Sciatic nerve (tissue), 2 donors: Measurements from ENCODE around the gene MAFF. TPM values are rescaled to one million over a fixed set of nuclear protein-coding genes. Genes with fewer than 3 reads are reported as not detected.
"Not testable (repeated sequence)": the region's sequence is repeated elsewhere in the genome, so short reads cannot be mapped to it uniquely, and the experiment has no call there.

Source experiments
- ATAC-seq: fragments of 200-7000 bp; cut with Tn5 transposase; one replicate; pipeline ENCODE4 v1.9.1; 2020; ENCODE audit warnings: mild to moderate bottlenecking, moderate library complexity
- DNase-seq: peaks from one replicate; pipeline ENCODE4 v3.0.0-alpha.2; 2020; ENCODE audit warnings: low spot score
- intact Hi-C: fragments of 100-400 bp; cut with DNase I; formaldehyde crosslinking; loops from one replicate; pipeline ENCODE4 v1.14.2; 2022
- total RNA-seq: library from RNA; stranded (reverse); fragmentation: NEBNext Ultra II Directional; extraction: Animal tissue kit (Norgen Biotek cat#: 25700); gene quantifications from one replicate; pipeline ENCODE4 v1.2.1, GENCODE V29; 2021
- donor health status: DM: no; HTN: no; CAD: no.
- donor health status: DM: no; HTN: no; CAD: no.

Gene MAFF
- total RNA-seq, 1 donor from 2014 or later: 67.6 TPM

DNA sequence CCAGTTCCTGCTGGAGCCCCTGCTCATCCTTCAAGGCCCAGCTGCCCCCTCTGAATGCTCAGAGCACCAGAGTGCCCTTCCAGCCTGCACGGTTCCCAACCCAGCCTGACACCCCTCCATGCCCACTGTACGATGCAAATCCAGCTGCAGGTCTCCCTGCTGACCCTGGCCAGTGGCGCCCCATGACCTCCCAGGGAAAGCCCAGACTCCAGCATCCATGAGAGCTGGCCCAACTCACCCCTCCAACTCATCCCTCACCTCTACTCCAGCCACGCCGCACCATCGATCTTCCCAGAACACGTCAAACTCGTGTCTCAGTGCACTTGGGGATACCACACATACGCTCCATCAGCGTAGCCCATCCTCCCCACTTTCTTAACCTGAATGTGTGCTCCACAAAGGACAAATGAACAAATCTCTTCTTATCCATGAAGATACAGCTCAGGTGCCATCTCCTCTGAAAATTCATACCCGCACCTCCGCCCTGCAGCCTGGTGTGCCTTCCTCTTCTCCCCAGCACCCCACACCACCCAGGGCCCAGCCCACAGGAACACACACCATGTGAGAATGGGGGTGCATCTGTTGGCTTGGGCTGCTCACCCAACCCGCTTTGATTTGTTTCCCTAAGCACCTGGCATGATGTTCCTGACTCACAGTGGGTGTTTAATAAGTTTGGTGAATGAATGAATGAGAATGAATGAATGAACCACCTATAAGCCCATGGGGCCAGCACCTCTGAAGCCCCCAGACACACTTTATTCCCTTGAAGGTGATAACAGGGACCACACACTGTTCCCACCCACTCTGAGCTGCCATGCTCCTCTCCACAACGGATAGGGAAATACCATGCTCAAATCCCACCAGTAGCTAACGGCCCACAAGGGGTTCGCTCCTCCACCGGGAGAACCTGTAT lies 26.3 kb upstream of the MAFF start:
- DNase-seq: no peak
- ATAC-seq: no peak
- intact Hi-C loops: no loop called here

- intact Hi-C loops: no loop called here
- DNase-seq (no peak), ATAC-seq (peak; percentile 53)
Measured at GRCh38 chr22:38176170-38176741, 25.5 kb upstream of the MAFF start.

- ATAC-seq (no peak), DNase-seq (no peak)
- intact Hi-C loops: no loop called here
Measured at GRCh38 chr22:38177044-38177443, 24.8 kb upstream of the MAFF start.

DNA sequence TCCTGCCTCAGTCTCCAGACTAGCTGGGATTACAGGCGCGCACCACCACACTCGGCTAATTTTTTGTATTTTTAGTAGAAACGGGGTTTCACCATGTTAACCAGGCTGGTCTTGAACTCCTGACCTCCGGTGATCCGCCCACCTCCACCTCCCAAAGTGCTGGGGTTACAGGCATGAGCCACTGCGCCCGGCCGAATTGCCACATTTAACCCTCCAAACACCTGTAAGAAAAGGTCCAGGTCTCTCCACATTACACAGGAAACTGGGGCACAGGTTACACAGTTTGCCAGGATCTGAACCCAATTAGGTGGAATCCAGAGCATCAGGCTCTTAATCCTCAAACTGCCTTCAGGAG lies 24.2 kb upstream of the MAFF start:
- DNase-seq, ATAC-seq, intact Hi-C loops: not testable (repeated sequence)

DNA sequence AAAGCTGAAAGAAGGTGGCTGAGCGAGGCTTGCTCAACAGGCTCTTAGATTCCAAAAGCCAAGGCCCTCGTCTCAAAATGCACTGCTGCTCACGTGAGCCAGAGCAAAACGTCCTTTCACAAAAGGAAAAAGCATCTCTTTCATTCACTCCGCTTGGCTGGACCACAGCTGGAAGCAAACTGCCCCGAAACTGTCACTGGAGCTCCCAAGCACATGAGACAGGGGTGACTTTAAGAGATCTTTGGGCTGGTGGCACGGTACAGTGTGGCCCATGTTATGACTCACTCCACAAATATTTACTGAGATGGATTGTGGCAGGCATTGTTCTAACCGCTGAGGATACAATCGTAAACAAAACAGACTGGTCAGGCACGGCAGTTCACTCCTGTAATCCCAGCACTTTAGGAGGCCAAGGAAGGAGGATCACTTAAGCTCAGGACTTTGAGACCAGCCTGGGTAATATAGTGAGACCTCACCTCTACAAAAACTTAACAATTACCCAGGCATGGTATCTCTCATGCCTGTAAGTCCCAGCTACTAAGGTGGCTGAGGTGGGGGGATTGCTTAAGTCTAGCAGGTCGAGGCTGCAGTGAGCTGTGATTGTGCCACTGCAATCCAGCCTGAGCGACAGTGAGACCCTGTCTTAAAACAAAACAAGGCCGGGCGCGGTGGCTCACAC lies 23.7 kb upstream of the MAFF start:
- no peak for DNase-seq
- peak; percentile 21 for ATAC-seq

GRCh38 chr22:38178605-38178937 lies 23.2 kb upstream of the MAFF start:
- ATAC-seq, intact Hi-C loops, DNase-seq: not testable (repeated sequence)

More for the DNA sequence above, 23.7 kb upstream of the MAFF start:
- intact Hi-C loops: no loop called here

DNA sequence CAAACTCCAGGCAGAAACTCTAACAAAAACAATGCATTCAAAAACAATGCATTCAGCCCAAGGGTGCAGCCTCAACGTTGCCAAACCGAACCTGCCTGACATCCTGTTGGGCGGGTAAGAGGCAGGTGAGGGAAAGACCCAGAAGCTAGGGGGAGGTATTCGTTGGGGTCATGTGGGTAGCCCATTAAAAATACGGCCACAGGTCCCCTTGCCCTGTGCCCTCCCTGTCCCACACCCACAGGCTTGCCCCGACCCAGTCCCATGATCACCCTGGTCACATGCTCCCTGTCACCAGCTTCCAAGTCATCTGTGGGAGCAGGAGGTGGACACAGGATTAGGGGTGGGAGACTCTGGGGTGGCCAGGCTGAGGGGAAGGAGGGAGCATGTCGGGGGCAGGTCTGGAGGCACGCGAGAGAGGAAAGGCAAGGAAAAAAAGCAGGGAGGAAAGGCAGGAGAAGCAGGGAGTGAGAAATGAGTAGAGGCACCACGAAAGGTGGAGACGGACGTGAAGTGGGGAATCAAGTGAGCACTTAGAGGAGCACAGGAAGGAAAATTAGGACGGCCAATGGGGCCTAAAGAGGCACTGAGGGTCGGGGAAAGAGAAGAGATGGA lies 20.8 kb upstream of the MAFF start:
- ATAC-seq: peak; percentile 58
- peak; percentile 84 for DNase-seq
- intact Hi-C loops: no loop called here

GRCh38 chr22:38181453-38182200 lies 20.2 kb upstream of the MAFF start, which contains the start of gene PLA2G6:
Gene PLA2G6, minus strand, starts transcription at chr22:38181830. Its CDS starts 12,404 bp downstream, at chr22:38169426.
- DNase-seq: peak; percentile 99
- intact Hi-C loops: no loop called here
- ATAC-seq: peak; percentile 97

DNA sequence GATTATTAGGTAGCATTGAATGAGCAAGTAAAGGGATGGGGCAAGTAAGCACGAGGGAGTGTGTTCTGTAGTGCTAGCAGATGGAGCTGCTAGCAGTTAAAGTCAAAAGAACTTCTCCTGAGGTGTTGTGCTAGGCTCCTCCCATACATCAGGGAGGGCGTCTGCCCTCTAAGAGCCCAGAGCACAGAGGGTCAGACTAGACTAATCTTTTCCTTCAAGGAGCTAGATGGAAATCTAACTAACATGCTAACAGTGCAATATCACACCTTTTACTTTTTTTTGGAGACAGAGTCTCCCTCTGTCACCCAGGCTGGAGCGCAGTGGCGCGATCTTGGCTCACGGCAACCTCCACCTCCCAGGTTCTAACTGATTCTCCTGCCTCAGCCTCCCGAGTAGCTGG lies 17.0 kb upstream of the MAFF start:
- intact Hi-C loops: no loop called here

DNA sequence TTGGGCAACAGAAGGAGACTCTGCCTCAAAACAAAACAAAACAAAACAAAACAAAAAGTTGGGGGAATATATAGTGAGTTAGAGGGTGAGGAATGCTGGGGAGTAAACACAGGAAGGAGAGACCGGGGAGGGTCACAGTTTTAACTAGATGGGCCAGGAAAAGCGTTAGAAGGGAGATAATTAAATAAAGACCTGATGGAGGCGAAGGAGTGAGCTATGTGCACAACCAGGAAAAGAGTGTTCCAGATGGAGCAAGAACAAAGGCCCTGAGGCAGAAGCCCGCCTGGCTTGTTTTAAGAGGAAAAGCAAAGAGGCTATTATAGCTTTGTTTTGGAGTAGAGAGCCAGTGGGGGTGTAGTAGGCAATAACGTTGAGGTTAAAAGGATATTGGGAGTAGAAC lies 15.4 kb upstream of the MAFF start:
- intact Hi-C loops: no loop called here
- no peak for DNase-seq
- ATAC-seq: no peak

More for the DNA sequence above, 17.0 kb upstream of the MAFF start:
- DNase-seq (no peak), ATAC-seq (no peak)

GRCh38 chr22:38187413-38188212 lies 14.2 kb upstream of the MAFF start:
- ATAC-seq (peak; percentile 32), DNase-seq (no peak)
- intact Hi-C loops: no loop called here

DNA sequence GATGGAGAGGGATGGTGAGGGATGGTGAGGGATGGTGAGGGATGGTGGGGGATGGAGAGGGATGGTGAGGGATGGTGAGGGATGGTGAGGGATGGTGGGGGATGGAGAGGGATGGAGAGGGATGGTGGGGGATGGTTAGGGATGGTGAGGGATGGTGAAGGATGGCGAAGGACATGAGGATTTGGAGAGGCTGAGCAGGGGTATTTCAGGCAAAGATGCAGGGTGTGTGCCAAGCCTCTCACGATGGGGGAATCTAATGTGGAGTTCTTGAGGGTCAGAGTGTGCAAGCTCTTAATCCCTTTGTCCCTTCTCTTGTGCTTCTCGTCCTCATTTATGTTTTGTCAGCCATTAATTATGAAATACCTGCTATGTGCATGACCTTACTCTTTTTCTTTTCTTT lies 12.7 kb upstream of the MAFF start:
- DNase-seq: no peak
- ATAC-seq: no peak
- intact Hi-C loops: no loop called here

- intact Hi-C loops: no loop called here
- no peak for ATAC-seq
- DNase-seq: no peak
Measured at GRCh38 chr22:38190581-38190980, 11.2 kb upstream of the MAFF start.

GRCh38 chr22:38191055-38191454 lies 10.7 kb upstream of the MAFF start:
- ATAC-seq: no peak
- no peak for DNase-seq
- intact Hi-C loops: no loop called here

GRCh38 chr22:38191731-38192474 lies 9.9 kb upstream of the MAFF start:
- DNase-seq (no peak), ATAC-seq (no peak)
- intact Hi-C loops: no loop called here

DNA sequence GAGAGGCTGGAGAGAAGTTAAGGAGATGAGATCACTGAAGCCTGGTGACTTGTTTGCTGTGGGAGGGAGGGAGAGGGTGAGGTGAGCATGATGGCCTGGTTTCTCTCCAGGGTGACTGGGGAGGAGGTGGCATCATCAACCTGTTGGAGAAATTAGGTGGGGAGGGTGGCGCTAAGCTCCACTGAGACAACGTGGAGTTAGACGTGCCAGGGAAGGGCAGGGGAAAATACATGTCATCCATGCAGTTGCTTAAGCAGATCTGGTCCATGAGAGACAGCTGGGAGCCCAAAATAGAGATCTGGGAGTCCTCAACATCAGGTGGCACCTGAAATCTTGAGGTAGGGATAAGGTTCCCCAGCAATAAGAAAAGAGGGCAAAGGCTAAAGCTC lies 9.3 kb upstream of the MAFF start:
- no peak for DNase-seq
- intact Hi-C loops: no loop called here
- ATAC-seq: no peak

DNA sequence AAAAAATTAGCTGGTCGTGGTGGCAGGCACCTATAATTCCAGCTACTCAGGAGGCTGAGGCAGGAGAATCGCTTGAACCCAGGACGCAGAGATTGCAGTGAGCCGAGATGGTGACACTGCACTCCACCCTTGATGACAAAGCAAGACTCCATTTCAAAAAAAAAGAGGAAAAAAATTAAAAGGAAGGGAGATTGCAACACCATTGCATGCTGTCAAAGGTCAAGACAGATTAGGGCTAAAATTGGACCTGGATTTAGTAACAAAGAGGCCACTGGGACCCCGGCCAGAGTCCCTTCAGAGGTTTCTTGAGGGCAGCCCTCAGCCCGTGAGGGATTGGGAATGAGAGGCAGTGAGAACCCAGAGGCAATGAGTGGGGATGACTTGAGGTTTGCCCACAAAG lies 8.2 kb upstream of the MAFF start:
- ATAC-seq: peak; percentile 60
- intact Hi-C loops: no loop called here
- no peak for DNase-seq
